GM23248 (cell line): ENCODE measurements around the gene TMX3. TPM values are rescaled to one million over a fixed set of nuclear protein-coding genes. Genes with fewer than 3 reads are reported as not detected.

Source experiments
- DNase-seq: peaks from one replicate; pipeline ENCODE4 v3.0.0-alpha.2; 2015
- H2AFZ ChIP-seq: fragments of 200-600 bp; sonication (generic); 2 replicates; pipeline ENCODE4 v1.6.1; 2016; ENCODE audit warnings: antibody characterized with exemption
- H3F3A ChIP-seq: fragments of 200-600 bp; sonication (generic); 2 replicates; pipeline ENCODE4 v1.6.1; 2016; ENCODE audit warnings: mild to moderate bottlenecking, antibody characterized with exemption, mixed run types; ENCODE audit not compliant: insufficient read depth
- H3K27ac ChIP-seq: fragments of 200-600 bp; sonication (generic); 2 replicates; pipeline ENCODE4 v1.5.1; 2016; ENCODE audit warnings: mild to moderate bottlenecking
- H3K27me3 ChIP-seq: fragments of 200-600 bp; sonication (generic); replicated peaks from 2 replicates; pipeline ENCODE4 v1.6.1; 2016; ENCODE audit warnings: mild to moderate bottlenecking; ENCODE audit not compliant: insufficient read depth
- H3K36me3 ChIP-seq: fragments of 200-600 bp; sonication (generic); 2 replicates; pipeline ENCODE4 v1.6.1; 2016; ENCODE audit warnings: low read depth, mild to moderate bottlenecking
- H3K4me1 ChIP-seq: fragments of 200-600 bp; sonication (generic); 2 replicates; pipeline ENCODE4 v1.6.1; 2016; ENCODE audit warnings: mild to moderate bottlenecking; ENCODE audit not compliant: insufficient read depth
- H3K4me2 ChIP-seq: fragments of 200-600 bp; sonication (generic); one replicate; pipeline ENCODE4 v1.6.1; 2016; ENCODE audit warnings: mild to moderate bottlenecking; ENCODE audit not compliant: unreplicated experiment
- H3K4me3 ChIP-seq: fragments of 200-600 bp; sonication (generic); 2 replicates; pipeline ENCODE4 v1.5.1; 2016; ENCODE audit warnings: mild to moderate bottlenecking
- H3K79me2 ChIP-seq: fragments of 200-600 bp; sonication (generic); 2 replicates; pipeline ENCODE4 v1.6.1; 2016; ENCODE audit warnings: mild to moderate bottlenecking; ENCODE audit not compliant: insufficient read depth
- H3K9ac ChIP-seq: fragments of 200-600 bp; sonication (generic); 2 replicates; pipeline ENCODE4 v1.6.1; 2016; ENCODE audit warnings: mild to moderate bottlenecking
- H3K9me2 ChIP-seq: fragments of 200-600 bp; sonication (generic); 2 replicates; pipeline ENCODE4 v1.6.1; 2016; ENCODE audit warnings: mixed run types, mild to moderate bottlenecking, moderate library complexity; ENCODE audit not compliant: insufficient read depth
- H3K9me3 ChIP-seq: fragments of 200-600 bp; sonication (generic); one replicate; pipeline ENCODE4 v1.6.1; 2017; ENCODE audit warnings: low read depth
- H4K20me1 ChIP-seq: fragments of 200-600 bp; sonication (generic); 2 replicates; pipeline ENCODE4 v1.6.0; 2016; ENCODE audit not compliant: insufficient read depth
- EZH2 ChIP-seq: fragments of 200-600 bp; sonication (generic); IDR thresholded peaks from 2 replicates; pipeline ENCODE4 v1.6.1; 2018; ENCODE audit warnings: antibody characterized with exemption, mild to moderate bottlenecking; ENCODE audit not compliant: insufficient read depth, poor library complexity, severe bottlenecking
- EZH2phosphoT487 ChIP-seq: fragments of 200-600 bp; sonication (generic); IDR thresholded peaks from 2 replicates; pipeline ENCODE4 v1.6.1; 2018; ENCODE audit warnings: antibody characterized with exemption, moderate library complexity, mild to moderate bottlenecking, low read depth; ENCODE audit not compliant: insufficient read depth
- WGBS, 2 experiments: methylation state at CpG; one replicate each; pipeline ENCODE4 v1.1.6; 2015 to 2017; ENCODE audit warnings: low lambda C conversion rate in 2 of 2, low coverage in 1 of 2; ENCODE audit errors: missing lambda C conversion rate in 2 of 2; 5-methylcytosine and 5-hydroxymethylcytosine counted together
- in situ Hi-C: fragments of 300-500 bp; cut with MboI; formaldehyde crosslinking; loops from 2 replicates; pipeline ENCODE4 v1.15.0; 2020
- polyA plus RNA-seq: library from polyadenylated mRNA; unstranded; fragments of >200 nt; fragmentation: Nextera tagmentation; extraction: Ambion mirVana; gene quantifications from 2 replicates; pipeline ENCODE4 v1.2.1, GENCODE V29; 2016
- total RNA-seq: library from RNA; depleted of rRNA; stranded (reverse); fragments of >200 nt; shearing (Covaris generic); gene quantifications from 2 replicates; pipeline ENCODE4 v1.2.3, GENCODE V29; 2014

The TMX3 gene
- total and polyA plus RNA-seq, 2 experiments from 2014 or later: 70.4 to 111 TPM

GRCh38 chr18:68757126-68757525 lies 42.2 kb upstream of the TMX3 start:
- Histone ChIP-seq H3K9me3 (peaks cover 7% of the 10 kb centered on the region), H3K4me3 (no peak overlapping the region), H3K9ac (no peak overlapping the region), H3K4me2 (no peak overlapping the region), H3K36me3 (no peaks in the 10 kb centered on the region), H3K4me1 (no peaks in the 10 kb centered on the region), H3K27ac (no peak overlapping the region), H3K9me2 (no peaks in the 10 kb centered on the region), H2AFZ (no peak overlapping the region), H3K27me3 (no peaks in the 10 kb centered on the region), H3K79me2 (no peaks in the 10 kb centered on the region), H4K20me1 (no peaks in the 10 kb centered on the region), H3F3A (no peaks in the 10 kb centered on the region)
- no peak for DNase-seq
- 60 to 67% methylated on average over 1 of the region's 1 CpG for WGBS, 2 experiments
- in situ Hi-C loops: no loop called here
- TF ChIP-seq EZH2: no peak
- TF ChIP-seq EZH2phosphoT487: no peak

GRCh38 chr18:68742206-68742605 lies 27.3 kb upstream of the TMX3 start:
- Histone ChIP-seq H3K9me3 (no peaks in the 10 kb centered on the region), H3K4me2 (no peak overlapping the region), H3K9ac (no peak overlapping the region), H3K27ac (no peak overlapping the region), H3K4me1 (0 out of 2 replicates have a peak, but pooled peaks cover 3% of the 10 kb centered on the region), H3F3A (no peaks in the 10 kb centered on the region), H2AFZ (no peak overlapping the region), H4K20me1 (no peaks in the 10 kb centered on the region), H3K9me2 (no peaks in the 10 kb centered on the region), H3K79me2 (no peaks in the 10 kb centered on the region), H3K36me3 (no peaks in the 10 kb centered on the region), H3K4me3 (no peak overlapping the region), H3K27me3 (no peaks in the 10 kb centered on the region)
- in situ Hi-C loops: no loop called here
- WGBS, 2 experiments: 16 to 17% methylated on average over 1 of the region's 1 CpG
- no peak for TF ChIP-seq EZH2phosphoT487
- TF ChIP-seq EZH2: no peak
- no peak for DNase-seq

- Histone ChIP-seq H3K4me3 (no peak overlapping the region), H3K4me2 (no peak overlapping the region), H3F3A (no peaks in the 10 kb centered on the region), H3K27ac (no peak overlapping the region), H2AFZ (no peak overlapping the region), H3K36me3 (no peaks in the 10 kb centered on the region), H3K9ac (no peak overlapping the region), H3K9me2 (no peaks in the 10 kb centered on the region), H3K79me2 (no peaks in the 10 kb centered on the region), H3K27me3 (no peaks in the 10 kb centered on the region), H3K4me1 (peaks cover 3% of the 10 kb centered on the region; the same call in 1 of the 2 replicates), H3K9me3 (no peaks in the 10 kb centered on the region), H4K20me1 (no peaks in the 10 kb centered on the region)
- DNase-seq: no peak
- in situ Hi-C loops: no loop called here
- no peak for TF ChIP-seq EZH2phosphoT487
- WGBS, 2 experiments: 95 to 100% methylated on average over 1 of the region's 1 CpG
Observed at GRCh38 chr18:68740966-68741365, 26.1 kb upstream of the TMX3 start.

- H3K4me1 ChIP-seq: peaks cover 13% of the 10 kb centered on the region
- TF ChIP-seq EZH2 (no peak), EZH2phosphoT487 (no peak)
- in situ Hi-C loops: no loop called here
- DNase-seq: no peak
- H3K4me3 ChIP-seq: no peak overlapping the region
- H3K9me3 ChIP-seq: no peaks in the 10 kb centered on the region
- H3K27ac ChIP-seq: no peak overlapping the region
- H2AFZ ChIP-seq: no peak overlapping the region
- H3F3A ChIP-seq: peaks cover 9% of the 10 kb centered on the region; the same call in 1 of the 2 replicates
- no peaks in the 10 kb centered on the region for H3K36me3 ChIP-seq
- no peaks in the 10 kb centered on the region for H4K20me1 ChIP-seq
- H3K27me3 ChIP-seq: no peaks in the 10 kb centered on the region
- no peaks in the 10 kb centered on the region for H3K9me2 ChIP-seq
- no peak overlapping the region for H3K9ac ChIP-seq
- H3K79me2 ChIP-seq: no peaks in the 10 kb centered on the region
- WGBS, 2 experiments: 39 to 50% methylated on average over 1 of the region's 1 CpG
- H3K4me2 ChIP-seq: no peak overlapping the region
Observed at GRCh38 chr18:68739462-68739861, 24.6 kb upstream of the TMX3 start.

GRCh38 chr18:68738564-68738963 lies 23.7 kb upstream of the TMX3 start:
- TF ChIP-seq EZH2: no peak
- no peak for TF ChIP-seq EZH2phosphoT487
- DNase-seq: no peak
- no peak overlapping the region for H3K27ac ChIP-seq
- H3K4me3 ChIP-seq: no peak overlapping the region
- H3K9ac ChIP-seq: no peak overlapping the region
- H2AFZ ChIP-seq: no peak overlapping the region
- peaks cover 21% of the 10 kb centered on the region for H3K4me1 ChIP-seq
- H3K27me3 ChIP-seq: no peaks in the 10 kb centered on the region
- H4K20me1 ChIP-seq: no peaks in the 10 kb centered on the region
- no peaks in the 10 kb centered on the region for H3K79me2 ChIP-seq
- H3K9me2 ChIP-seq: no peaks in the 10 kb centered on the region
- H3K9me3 ChIP-seq: no peaks in the 10 kb centered on the region
- H3K4me2 ChIP-seq: no peak overlapping the region
- peaks cover 16% of the 10 kb centered on the region; the same call in 1 of the 2 replicates for H3F3A ChIP-seq
- no peaks in the 10 kb centered on the region for H3K36me3 ChIP-seq
- WGBS, 2 experiments: 91 to 97% methylated on average over 5 of the region's 5 CpGs
- in situ Hi-C loops: no loop called here
